AG20443 (cell line): ENCODE results near the gene GATA1.
A peak's percentile ranks its signal among the peaks of the same experiment; 100 is the strongest.

Source experiments
- DNase-seq: peaks from one replicate; pipeline ENCODE4 v3.0.0; 2012; ENCODE audit warnings: low spot score, mixed read lengths

The GATA1 gene

DNA sequence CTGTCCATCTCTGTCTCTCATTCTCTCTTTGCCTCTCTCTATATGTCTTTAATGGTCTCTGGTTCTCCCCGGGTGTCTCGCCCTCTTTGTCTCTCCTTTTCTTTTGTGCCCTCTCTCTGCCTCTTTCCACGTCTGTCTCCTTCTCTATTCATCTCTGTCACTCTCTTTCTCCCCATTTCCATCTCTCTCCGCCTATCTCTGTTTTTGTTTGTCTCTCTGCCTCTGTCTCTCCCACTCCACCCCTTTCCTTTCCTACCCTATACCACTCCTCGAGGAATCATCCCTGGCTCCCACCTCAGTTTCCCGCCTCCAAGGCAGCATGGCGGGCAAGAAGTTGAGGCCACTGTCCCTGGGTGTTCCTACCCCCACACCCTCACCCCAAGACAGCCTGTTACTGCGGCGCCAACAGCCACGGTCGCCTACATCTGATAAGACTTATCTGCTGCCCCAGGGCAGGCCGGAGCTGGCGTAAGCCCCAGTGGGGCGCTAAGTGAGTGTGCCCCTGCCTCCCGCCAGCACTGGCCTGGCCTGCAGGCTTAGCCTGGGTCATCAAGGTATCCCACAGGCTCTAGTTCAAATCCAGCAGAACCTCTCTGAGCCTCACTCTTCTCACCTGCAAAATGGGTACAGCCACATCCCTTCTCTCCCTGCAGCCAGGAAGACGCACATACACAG is 713 bp upstream of the GATA1 start:
- DNase-seq = no peak

DNA sequence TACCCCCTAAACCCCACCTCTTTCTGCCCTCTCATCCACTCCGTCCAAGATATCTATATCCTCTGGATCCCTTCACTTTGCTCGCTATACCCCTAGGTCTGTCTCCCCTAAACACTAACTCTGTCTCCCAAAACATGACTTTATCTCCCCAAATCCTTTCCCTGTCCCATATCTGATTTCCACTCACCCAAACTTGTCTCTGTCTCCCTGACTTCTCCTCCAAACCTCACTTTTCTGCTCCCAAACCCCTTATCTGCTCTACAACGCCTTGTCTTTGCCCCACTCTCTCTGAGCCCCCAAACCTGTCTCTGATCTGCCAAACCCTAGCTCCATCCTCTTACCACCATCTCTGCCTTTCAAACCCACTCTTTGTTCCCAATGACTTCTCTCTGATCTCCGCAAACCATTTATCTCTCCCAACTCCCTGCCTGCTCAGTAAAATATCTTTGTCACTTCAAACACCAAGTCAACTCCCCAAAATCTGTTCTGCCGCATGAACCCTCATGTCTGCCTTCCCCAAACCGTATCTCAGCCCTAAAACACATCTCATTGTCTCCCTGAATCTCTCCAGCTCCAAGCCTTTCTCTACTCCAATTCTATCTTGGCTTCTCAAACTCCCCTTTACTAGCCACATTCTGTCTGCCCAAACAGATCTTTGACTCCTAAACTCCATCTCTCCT is 575 bp downstream of the GATA1 start:
- DNase-seq = no peak

DNA sequence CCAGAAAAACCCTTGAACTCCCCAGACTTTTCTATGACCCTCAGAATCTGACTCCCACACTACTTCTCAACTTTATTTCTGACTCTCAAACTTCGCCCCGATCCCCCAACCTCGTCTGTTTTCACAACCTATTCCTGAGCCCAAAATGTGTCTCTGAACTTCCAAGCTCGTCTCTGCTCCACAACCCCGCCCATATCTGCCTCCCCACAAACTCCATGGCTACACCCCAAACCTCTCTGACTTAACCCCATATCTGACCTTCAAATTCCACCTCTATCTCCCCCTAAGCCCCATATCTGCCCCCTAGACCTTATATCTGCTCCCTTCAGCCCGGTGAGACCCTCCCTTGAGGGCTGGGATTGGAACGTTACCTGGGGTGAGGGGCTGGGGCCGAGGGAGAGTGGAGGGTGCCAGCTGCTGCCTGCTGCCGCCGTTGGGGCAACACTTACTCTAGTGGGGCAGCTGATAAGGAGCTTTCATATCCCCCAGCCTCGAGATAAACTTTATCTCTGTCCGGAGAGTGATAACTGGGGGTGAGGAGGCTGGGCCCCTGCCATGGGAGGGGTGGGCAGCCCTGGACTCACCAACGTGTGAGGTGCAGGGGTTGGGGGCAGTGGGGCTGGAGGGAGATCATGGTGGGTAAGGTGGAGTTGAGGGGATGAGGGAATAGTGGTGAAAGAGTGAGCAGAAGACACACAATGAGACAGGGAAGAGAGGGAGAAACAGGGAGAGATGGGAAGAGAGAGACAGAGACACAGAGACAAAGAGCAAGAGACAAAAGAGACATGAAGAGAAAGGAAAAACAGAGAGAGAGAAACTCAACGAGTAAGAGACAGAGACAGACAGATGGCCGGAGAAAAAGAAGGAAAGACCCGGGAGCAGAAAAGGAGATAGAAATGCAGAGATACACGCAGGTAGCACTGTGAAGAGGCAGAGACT is 1.4 kb downstream of the GATA1 start:
- no peak for DNase-seq

DNA sequence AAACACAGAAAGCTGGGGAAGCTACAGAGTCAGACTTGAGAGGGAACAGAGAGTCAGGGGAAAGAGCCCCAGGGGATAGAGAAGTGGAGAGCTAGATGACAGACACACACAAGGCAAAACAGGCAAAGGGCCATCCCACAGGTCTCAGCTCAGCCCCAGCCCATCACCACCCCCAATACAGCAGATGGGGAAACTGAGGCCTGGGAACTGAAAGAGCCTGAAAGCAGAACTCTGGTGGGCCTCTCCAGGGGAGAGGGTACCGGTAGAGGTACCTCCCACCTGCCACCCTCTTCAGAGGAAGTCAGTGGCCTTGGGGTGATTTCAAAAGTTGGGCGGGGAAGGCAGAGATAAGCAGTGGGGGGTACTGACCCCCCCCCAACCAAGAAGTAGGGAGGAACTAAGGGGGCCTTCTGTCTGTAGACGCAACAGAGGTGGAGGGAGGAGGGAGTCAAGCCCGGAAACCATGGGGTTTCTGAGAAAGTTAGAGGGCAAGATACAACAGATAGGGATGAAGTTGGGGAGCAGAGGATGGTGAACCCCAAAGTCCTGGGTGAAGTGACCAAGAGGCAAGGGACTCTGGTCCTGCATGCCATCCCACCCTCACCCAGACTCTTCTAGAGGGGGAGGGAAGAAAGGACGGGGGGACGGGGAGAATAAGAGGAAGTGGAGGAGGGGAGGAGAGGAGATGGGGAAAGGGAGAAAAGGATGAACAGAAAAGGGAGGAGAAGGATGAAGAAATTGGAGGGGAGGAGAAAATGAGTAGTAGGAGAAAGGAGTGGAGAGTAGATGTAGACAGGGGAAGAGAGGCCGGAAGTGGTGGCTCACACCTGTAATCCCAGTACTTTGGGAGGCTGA is 3.2 kb downstream of the GATA1 start:
- DNase-seq = no peak

DNA sequence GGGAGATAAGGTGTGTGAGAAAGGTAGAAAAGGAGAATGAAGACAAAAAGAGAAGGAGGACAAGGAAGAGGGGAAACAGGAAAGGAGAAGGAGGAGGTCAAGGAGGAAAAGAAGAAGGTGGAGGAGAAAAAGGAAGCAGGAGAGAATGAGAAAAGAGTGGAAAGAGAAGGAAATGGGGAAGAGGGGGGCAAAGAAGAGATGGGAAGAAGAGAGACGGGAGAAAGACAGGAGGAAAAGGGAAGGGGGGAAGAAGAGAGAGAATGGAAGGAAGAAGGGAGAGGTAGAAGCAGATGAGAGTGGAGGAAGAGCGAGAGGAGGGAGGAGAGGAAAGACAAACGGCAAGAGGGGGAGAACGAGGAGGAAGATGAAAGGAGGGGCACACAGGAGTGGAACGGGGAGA is 4.1 kb downstream of the GATA1 start:
- no peak for DNase-seq

DNA sequence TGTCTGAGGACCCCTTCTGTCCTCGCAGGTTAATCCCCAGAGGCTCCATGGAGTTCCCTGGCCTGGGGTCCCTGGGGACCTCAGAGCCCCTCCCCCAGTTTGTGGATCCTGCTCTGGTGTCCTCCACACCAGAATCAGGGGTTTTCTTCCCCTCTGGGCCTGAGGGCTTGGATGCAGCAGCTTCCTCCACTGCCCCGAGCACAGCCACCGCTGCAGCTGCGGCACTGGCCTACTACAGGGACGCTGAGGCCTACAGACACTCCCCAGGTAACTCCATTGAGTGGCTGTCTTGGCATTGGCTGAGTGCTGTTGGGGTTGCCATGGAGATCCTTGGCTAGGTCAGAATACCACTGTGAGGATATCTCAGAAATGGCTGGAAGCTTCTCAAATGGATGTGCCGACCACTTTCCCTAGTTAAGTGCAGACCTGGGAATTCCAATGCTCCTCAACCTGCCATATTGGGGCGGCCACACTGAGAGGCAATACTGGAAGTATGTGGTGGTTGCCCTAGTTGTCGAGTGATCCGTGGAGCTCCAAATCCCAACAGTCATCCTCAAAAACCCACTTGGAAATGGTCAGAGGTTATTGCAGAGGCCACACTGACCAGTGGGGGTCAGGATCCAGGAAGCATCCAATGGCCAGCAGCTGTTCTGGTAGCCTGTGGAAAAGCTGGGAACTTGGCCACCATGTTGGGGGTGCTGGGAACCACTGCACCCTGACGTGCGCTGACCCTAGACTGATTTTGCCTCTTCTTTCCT is 4.9 kb downstream of the GATA1 start:
- no peak for DNase-seq

DNA sequence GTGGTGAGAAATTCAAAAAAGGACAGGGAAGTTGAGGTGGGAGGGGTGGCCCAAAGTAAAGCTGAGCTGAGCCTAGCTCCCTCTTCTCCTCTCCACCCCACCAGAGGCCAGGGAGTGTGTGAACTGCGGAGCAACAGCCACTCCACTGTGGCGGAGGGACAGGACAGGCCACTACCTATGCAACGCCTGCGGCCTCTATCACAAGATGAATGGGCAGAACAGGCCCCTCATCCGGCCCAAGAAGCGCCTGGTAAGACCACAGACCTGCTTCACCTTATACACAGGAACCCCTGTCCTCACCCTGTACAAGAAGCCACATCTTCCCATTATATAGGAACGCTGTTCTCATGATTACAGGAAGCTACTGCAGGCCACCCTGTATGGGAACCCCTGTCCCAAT is 5.8 kb downstream of the GATA1 start:
- DNase-seq = no peak

DNA sequence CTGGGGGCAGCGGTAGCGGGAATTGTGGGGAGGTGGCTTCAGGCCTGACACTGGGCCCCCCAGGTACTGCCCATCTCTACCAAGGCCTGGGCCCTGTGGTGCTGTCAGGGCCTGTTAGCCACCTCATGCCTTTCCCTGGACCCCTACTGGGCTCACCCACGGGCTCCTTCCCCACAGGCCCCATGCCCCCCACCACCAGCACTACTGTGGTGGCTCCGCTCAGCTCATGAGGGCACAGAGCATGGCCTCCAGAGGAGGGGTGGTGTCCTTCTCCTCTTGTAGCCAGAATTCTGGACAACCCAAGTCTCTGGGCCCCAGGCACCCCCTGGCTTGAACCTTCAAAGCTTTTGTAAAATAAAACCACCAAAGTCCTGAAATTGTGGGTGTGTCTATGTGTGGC is 7.5 kb downstream of the GATA1 start:
- DNase-seq = no peak

DNA sequence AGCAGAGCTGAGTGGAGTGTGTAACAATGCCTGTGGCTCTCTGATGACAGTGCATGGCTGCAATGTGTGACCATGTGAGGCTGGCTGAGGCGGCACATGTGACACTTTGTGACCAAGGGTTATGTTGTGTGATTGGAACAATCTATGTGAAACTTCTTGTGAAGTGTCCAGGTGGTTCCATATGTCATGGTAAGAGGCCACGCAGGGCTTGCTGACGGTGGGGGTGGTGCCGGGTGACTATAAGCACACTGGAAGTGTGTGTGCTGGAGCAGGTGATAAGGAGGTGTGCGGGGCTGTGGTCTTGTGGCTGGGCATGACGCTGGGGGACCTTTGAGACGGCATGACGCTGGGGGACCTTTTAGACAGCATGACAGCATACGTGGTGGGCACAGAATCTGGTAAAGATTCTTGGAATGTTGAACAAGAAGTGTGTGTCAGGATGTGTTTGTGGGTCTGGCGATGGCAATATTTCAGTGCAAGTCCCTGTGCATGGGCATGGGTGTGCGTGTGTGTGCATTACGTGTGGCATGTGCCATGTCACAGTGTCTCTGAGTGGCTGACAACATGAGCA is 8.0 kb downstream of the GATA1 start:
- no peak for DNase-seq

DNA sequence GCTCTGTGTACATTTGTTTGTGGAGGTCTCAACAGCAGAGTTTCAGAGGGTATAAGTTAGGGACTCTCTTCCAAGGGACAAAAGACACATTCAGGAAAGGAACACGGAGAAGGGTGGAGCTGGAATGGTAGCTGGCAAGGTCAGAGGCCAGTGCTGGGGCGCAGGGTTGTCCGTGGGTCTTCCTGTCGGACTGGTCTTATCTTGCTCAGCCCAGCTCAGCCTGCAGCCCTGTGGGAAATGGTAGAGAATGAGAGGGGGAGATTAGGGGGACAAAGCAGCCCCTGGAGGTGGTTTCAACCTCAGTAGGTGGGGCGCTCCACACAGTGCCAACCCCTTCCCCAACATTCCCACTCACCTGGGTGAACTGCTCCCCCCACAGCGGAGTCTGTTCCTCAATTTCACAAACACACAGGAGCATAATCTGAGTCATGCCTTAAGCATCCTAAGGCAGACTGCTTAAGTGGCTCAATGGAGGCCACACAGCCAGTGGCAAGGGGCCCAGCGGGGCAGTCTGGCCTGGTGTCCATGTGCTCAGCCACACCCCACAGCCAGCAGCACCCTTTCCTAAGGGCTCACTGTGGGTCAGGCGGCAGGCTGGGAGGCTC is 8.6 kb downstream of the GATA1 start:
- DNase-seq = peak; percentile 75

DNA sequence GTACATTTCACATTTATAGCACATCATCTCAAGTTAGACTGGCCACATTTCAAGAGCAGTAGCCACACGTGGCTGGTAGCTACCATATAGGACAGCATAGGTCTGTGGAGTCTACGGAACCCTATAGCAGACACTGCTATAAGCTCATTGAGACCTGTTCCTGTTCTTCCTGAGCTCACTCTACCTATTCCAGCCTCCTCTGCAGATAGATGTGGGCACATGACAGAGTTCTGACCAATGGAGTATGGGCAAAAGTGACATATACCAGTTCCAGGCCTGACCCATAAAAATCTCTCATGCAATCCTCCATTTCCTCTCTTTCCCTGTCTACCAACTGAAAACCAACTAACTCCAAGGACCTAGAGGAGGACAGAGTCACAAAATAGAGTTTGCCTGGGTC is 11.9 kb downstream of the GATA1 start:
- DNase-seq = no peak

DNA sequence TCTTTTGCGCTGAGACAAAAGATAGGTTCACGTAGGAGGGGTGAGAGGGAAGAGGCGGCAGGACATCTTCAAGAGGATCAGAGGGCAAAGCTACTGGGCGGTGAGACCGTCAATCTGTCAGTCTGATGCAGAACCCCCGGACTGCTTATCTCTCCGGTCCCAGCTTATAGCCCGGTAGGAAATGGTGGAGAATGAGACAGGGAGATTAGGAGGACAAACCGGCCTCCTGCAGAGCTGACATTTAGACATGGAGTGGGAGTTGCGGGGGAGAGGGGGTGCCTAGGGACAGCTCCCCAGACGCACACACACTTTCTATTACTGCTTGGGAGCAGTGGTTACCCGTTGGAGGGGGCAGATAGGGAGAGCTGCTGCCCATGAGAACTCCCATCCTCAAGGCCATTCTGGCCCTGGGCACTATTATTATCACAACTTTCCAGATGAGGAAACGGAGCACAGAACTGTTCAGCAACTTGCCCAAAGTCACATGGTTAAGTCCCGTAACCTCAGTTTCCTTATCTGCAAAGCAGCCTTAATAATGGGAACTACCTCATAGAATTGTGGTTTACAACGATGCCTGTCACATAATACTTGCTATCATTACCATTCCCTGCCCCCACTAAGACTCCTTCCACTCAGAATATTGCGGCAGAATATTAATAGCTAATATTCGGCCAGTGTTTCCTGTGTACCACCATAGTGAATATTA is 14.3 kb downstream of the GATA1 start:
- no peak for DNase-seq

DNA sequence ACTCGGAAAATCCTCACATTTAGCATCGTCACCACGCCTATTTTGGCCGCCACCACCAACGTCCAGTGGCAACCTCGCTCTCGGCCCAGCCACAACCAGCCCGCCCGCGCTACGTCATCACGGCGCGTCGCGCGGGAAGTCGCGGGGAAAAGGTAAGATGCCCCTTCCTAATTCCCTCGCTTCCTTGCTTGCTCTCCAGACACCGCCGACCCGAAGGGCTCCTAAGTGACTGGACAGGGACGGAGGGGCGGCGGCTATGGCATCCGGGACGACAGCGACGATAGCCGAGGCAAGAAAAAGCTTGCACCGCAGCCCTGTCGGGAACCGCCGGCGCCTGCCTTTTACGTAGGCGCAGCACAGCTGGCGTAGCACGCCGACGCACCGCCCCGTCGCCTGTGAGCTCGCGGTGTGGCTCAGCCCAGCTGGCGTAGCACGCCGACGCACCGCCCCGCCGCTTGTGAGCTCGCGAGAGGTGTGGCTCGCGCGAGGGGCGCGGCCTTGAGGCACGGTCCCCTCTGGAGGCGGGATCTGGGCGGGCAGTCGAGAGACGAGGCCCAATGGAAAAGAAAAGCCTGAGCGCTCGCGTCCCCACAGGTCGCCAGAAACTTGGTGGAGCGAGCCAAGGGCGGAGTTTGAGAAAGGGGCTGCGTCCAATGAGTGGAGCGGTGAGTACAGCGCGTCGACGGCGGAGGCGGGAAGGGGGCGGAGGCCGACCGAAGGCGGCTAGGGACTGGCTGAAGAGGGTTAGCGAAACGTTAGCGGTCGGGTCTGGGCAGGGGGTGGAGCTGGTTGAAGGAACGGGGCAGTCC is 15.1 kb downstream of the GATA1 start, which contains the start of gene HDAC6:
HDAC6 (plus strand) TSS at position 788 of the 809 bp plus-strand sequence. CDS start 626 bp downstream, outside the sequence.
- peak; percentile 93 for DNase-seq

DNA sequence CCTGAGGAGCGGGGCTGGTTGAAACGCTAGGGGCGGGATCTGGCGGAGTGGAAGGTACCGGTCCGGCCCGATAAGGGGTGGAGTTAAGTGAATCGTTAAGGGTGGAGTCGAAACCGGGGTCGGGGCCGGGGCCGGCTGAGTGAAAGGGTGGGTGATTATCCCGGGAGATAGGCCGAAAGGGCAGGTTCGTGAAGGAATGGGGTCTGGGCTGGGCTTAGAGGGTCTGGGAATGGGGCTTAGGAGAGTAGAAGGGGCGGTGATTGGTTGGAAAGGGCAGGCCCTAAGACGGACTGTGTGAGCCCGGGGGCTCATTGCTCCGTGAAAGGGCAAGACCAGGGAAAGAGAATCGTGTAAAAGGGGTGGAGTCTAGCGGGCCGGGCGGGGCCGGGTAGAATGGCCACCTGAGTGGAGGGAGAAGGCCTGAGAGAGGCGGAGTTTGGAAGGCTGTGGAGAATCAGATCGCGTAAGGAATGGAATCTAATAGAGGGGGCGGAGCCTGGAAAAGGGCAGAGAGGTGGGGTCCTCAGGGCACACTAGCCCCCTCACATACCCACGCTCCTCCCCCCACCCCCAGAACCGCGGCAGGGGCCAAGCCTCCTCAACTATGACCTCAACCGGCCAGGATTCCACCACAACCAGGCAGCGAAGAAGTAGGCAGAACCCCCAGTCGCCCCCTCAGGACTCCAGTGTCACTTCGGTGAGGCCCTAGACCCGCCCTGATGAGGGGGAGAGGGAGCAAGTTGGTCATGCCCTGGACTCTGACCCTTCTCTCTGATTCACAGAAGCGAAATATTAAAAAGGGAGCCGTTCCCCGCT is 15.9 kb downstream of the GATA1 start:
- DNase-seq = peak; percentile 75

DNA sequence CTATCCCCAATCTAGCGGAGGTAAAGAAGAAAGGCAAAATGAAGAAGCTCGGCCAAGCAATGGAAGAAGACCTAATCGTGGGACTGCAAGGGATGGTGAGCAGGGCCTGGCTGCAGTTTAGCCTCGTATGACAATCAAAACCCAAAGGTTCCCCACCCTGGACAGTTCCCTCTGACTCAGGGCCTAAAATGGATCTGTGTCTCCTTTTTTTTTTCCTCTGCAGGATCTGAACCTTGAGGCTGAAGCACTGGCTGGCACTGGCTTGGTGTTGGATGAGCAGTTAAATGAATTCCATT is 16.5 kb downstream of the GATA1 start:
- DNase-seq = no peak

DNA sequence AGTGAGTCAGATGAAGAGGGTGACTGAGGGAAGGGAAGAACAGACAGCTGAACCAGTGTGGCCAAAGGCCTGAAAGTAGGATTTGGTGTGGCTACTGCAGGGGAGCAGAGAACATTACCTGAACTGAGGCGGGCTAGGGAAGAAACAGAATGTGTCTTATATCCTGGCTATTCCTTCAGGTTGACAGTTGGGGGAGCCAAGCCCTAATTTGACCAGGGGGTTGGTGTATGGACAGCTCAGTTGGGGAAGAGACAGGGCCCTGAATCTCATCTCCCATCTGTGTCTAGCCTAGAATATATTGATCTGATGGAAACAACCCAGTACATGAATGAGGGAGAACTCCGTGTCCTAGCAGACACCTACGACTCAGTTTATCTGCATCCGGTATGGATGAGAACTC is 19.7 kb downstream of the GATA1 start:
- no peak for DNase-seq

DNA sequence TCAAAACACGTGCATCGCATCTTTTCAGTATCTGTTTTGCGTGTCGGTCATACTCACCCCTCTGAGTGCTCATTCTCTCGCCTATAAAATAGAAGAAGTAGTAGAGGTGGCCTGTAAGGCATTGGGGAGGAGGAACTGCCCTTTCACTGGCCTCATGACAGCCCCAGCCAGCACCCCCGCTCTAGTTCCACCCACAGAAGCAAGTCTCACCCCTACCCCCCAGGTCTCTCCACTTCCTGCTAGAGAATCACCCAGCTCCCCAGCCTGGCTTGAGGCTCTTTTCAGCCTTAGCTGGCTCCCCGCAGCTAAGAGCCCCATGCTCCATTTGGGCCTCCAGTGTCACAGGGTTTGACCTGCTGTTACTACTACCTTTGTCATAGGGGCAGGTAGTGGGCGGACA is 27.3 kb downstream of the GATA1 start:
- DNase-seq = no peak

DNA sequence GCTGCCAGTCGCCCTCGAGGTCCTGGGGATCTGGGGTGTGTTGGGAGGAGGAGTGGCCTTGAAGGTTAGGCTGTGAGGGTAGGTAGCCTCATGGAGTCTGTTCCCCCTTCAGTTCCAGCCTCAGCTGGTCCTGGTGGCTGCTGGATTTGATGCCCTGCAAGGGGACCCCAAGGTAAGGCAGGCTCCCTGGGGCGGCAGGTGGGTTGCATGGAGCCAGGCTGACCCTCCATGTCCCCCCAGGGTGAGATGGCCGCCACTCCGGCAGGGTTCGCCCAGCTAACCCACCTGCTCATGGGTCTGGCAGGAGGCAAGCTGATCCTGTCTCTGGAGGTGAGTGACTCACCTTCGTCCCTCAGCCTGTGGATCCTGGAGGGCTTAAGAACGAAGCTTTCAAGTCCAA is 28.3 kb downstream of the GATA1 start:
- no peak for DNase-seq
